Measurements from ENCODE around the gene TRIM15.

The TRIM15 gene

GRCh38 chr6:30152910-30153610 lies 10.3 kb upstream of the TRIM15 start:
- no peaks in the 10 kb centered on the region for H3K36me3 ChIP-seq (ENCODE audit: control insufficient read depth in 2 of 2, insufficient read depth in 1 of 2, low read length in 2 of 2)
- H3K4me3 ChIP-seq (ENCODE audit: low read depth, low read length): no peak overlapping the region
- ChIA-PET POLR2A (no interaction called here), CTCF (interaction anchor here (0.7 to 6.3 kb wide), 4 partner anchors 9 to 107 kb away, joined by 3 to 80 read pairs (median 4); no protein-coding TSS in a partner anchor)
- no peak overlapping the region for H3K27ac ChIP-seq (ENCODE audit: extremely low read depth, low read depth, low read length)
- H3K4me1 ChIP-seq (ENCODE audit: control insufficient read depth, insufficient read depth, low read length): peaks cover 27% of the 10 kb centered on the region
- TF ChIP-seq OVOL3 (tag by site-specific recombination; IDR thresholded peaks at IDR 0.05): no peak
- 0 out of 2 replicates have a peak, but pooled peaks have one; percentile 32 for TF ChIP-seq ZNF660 (tag by site-specific recombination; IDR thresholded peaks at IDR 0.05)
- no peaks in the 10 kb centered on the region for H3K9me3 ChIP-seq (ENCODE audit: control insufficient read depth, insufficient read depth, low read depth, low read length)

GRCh38 chr6:30154061-30154460 lies 9.3 kb upstream of the TRIM15 start:
- H3K4me3 ChIP-seq (ENCODE audit: low read depth, low read length): no peak overlapping the region
- ChIA-PET POLR2A (interaction anchor here (0.8 to 0.9 kb wide), 2 partner anchors 24 to 93 kb away, joined by 3 to 4 read pairs; partner anchors contain the start of gene POLR1H), CTCF (interaction anchor here (2.7 to 6.3 kb wide), 2 partner anchors 22 to 50 kb away, joined by 24 to 80 read pairs; no protein-coding TSS in a partner anchor)
- TF ChIP-seq ZEB2 (tag by site-specific recombination; IDR thresholded peaks at IDR 0.05) (no peak), ZNF202 (tag by site-specific recombination; IDR thresholded peaks at IDR 0.05; ENCODE audit: borderline replicate concordance) (no peak), ZFHX2 (tag by site-specific recombination; conservative IDR thresholded peaks at IDR 0.05) (peak; percentile 93), GLIS1 (tag by site-specific recombination; IDR thresholded peaks at IDR 0.05) (no peak), EGR2 (tag by site-specific recombination; IDR thresholded peaks at IDR 0.05; ENCODE audit: low read depth) (peak; percentile 89), ZNF510 (tag by site-specific recombination; IDR thresholded peaks at IDR 0.05; ENCODE audit: insufficient replicate concordance) (no peak), KLF9 (tag by site-specific recombination; IDR thresholded peaks at IDR 0.05; ENCODE audit: low read depth) (0 out of 2 replicates have a peak, but pooled peaks have one; percentile 26)
- TF ChIP-seq, protein P1, sequence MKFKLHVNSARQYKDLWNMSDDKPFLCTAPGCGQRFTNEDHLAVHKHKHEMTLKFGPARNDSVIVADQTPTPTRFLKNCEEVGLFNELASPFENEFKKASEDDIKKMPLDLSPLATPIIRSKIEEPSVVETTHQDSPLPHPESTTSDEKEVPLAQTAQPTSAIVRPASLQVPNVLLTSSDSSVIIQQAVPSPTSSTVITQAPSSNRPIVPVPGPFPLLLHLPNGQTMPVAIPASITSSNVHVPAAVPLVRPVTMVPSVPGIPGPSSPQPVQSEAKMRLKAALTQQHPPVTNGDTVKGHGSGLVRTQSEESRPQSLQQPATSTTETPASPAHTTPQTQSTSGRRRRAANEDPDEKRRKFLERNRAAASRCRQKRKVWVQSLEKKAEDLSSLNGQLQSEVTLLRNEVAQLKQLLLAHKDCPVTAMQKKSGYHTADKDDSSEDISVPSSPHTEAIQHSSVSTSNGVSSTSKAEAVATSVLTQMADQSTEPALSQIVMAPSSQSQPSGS (tag by site-specific recombination; IDR thresholded peaks at IDR 0.05; ENCODE audit: low read depth): no peak
- H3K36me3 ChIP-seq (ENCODE audit: control insufficient read depth in 2 of 2, insufficient read depth in 1 of 2, low read length in 2 of 2): no peaks in the 10 kb centered on the region
- peaks cover 27% of the 10 kb centered on the region for H3K4me1 ChIP-seq (ENCODE audit: control insufficient read depth, insufficient read depth, low read length)
- H3K9me3 ChIP-seq (ENCODE audit: control insufficient read depth, insufficient read depth, low read depth, low read length): no peaks in the 10 kb centered on the region
- peak overlapping the region; percentile 67; the same call in 1 of the 2 replicates for H3K27ac ChIP-seq (ENCODE audit: extremely low read depth, low read depth, low read length)

GRCh38 chr6:30154709-30155519 lies 8.4 kb upstream of the TRIM15 start:
- Histone ChIP-seq H3K36me3 (ENCODE audit: control insufficient read depth in 2 of 2, insufficient read depth in 1 of 2, low read length in 2 of 2) (no peaks in the 10 kb centered on the region), H3K27ac (ENCODE audit: extremely low read depth, low read depth, low read length) (peak overlapping the region; percentile 67), H3K4me3 (ENCODE audit: low read depth, low read length) (no peak overlapping the region), H3K4me1 (ENCODE audit: control insufficient read depth, insufficient read depth, low read length) (peaks cover 27% of the 10 kb centered on the region), H3K9me3 (ENCODE audit: control insufficient read depth, insufficient read depth, low read depth, low read length) (no peaks in the 10 kb centered on the region)
- ChIA-PET POLR2A (interaction anchor here (0.7 to 0.9 kb wide), 3 partner anchors 24 to 94 kb away, joined by 3 to 4 read pairs (median 4); partner anchors contain the start of gene POLR1H), CTCF (interaction anchor here (0.6 to 6.3 kb wide), 5 partner anchors 16 to 88 kb away, joined by 3 to 80 read pairs (median 5); partner anchors contain the start of gene PPP1R11)
- TF ChIP-seq ZNF529 (tag by site-specific recombination; IDR thresholded peaks at IDR 0.05; ENCODE audit: insufficient replicate concordance): no peak
- TF ChIP-seq KLF7 (tag by site-specific recombination; IDR thresholded peaks at IDR 0.05; ENCODE audit: borderline replicate concordance): no peak
- peak; percentile 67 for TF ChIP-seq ZNF335 (tag by site-specific recombination; conservative IDR thresholded peaks at IDR 0.05)
- no peak for TF ChIP-seq ZNF792 (tag by site-specific recombination; IDR thresholded peaks at IDR 0.05)
- no peak for TF ChIP-seq ZNF112 (tag by site-specific recombination; IDR thresholded peaks at IDR 0.05)
- TF ChIP-seq MYNN (tag by site-specific recombination; IDR thresholded peaks at IDR 0.05; ENCODE audit: borderline replicate concordance): no peak
- peak; percentile 84 for TF ChIP-seq ZNF366 (tag by site-specific recombination; conservative IDR thresholded peaks at IDR 0.05)
- TF ChIP-seq ZNF157 (tag by site-specific recombination; IDR thresholded peaks at IDR 0.05): no peak
- TF ChIP-seq, protein P2, sequence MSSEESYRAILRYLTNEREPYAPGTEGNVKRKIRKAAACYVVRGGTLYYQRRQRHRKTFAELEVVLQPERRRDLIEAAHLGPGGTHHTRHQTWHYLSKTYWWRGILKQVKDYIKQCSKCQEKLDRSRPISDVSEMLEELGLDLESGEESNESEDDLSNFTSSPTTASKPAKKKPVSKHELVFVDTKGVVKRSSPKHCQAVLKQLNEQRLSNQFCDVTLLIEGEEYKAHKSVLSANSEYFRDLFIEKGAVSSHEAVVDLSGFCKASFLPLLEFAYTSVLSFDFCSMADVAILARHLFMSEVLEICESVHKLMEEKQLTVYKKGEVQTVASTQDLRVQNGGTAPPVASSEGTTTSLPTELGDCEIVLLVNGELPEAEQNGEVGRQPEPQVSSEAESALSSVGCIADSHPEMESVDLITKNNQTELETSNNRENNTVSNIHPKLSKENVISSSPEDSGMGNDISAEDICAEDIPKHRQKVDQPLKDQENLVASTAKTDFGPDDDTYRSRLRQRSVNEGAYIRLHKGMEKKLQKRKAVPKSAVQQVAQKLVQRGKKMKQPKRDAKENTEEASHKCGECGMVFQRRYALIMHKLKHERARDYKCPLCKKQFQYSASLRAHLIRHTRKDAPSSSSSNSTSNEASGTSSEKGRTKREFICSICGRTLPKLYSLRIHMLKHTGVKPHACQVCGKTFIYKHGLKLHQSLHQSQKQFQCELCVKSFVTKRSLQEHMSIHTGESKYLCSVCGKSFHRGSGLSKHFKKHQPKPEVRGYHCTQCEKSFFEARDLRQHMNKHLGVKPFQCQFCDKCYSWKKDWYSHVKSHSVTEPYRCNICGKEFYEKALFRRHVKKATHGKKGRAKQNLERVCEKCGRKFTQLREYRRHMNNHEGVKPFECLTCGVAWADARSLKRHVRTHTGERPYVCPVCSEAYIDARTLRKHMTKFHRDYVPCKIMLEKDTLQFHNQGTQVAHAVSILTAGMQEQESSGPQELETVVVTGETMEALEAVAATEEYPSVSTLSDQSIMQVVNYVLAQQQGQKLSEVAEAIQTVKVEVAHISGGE (tag by site-specific recombination; conservative IDR thresholded peaks at IDR 0.05; ENCODE audit: low read depth): peak; percentile 38; the same call in 1 of the 2 replicates
- no peak for TF ChIP-seq ZNF211 (tag by site-specific recombination; IDR thresholded peaks at IDR 0.05; ENCODE audit: low read depth)
- no peak for TF ChIP-seq ZNF140 (tag by site-specific recombination; IDR thresholded peaks at IDR 0.05)
- TF ChIP-seq ZNF585B (tag by site-specific recombination; IDR thresholded peaks at IDR 0.05): no peak

Data from HEK293 (cell line).